KMS-11 (cell line): Measurements from ENCODE around the gene OLAH.
"Not testable (repeated sequence)": the region's sequence is repeated elsewhere in the genome, so short reads cannot be mapped to it uniquely, and the experiment has no call there.

Source experiments
- H2AFZ ChIP-seq: fragments of 200-600 bp; sonication (generic); 2 replicates; pipeline ENCODE4 v1.6.1; 2016; ENCODE audit warnings: antibody characterized with exemption, mixed run types, low read depth
- H3K27ac ChIP-seq: fragments of 200-600 bp; sonication (generic); 2 replicates; pipeline ENCODE4 v1.6.1; 2016; ENCODE audit warnings: mild to moderate bottlenecking, mixed run types
- H3K27me3 ChIP-seq: fragments of 200-600 bp; sonication (generic); 2 replicates; pipeline ENCODE4 v1.6.1; 2017; ENCODE audit warnings: mild to moderate bottlenecking, low read depth, mixed run types, moderate library complexity; ENCODE audit not compliant: insufficient read depth
- H3K36me3 ChIP-seq: fragments of 200-600 bp; sonication (generic); 2 replicates; pipeline ENCODE4 v1.6.1; 2017; ENCODE audit warnings: mild to moderate bottlenecking, mixed run types; ENCODE audit not compliant: insufficient read depth
- H3K4me1 ChIP-seq: fragments of 200-600 bp; sonication (generic); 2 replicates; pipeline ENCODE4 v1.6.1; 2016; ENCODE audit warnings: mild to moderate bottlenecking, low read depth, mixed run types; ENCODE audit not compliant: poor library complexity, severe bottlenecking
- H3K4me2 ChIP-seq: fragments of 200-600 bp; sonication (generic); 2 replicates; pipeline ENCODE4 v1.7.0; 2016; ENCODE audit warnings: mild to moderate bottlenecking, mixed run types
- H3K4me3 ChIP-seq: fragments of 200-600 bp; sonication (generic); IDR thresholded peaks from 2 replicates; pipeline ENCODE4 v1.6.1; 2017; ENCODE audit warnings: low read depth, low read length, mixed read lengths; ENCODE audit not compliant: insufficient read depth
- H3K79me2 ChIP-seq: fragments of 200-600 bp; sonication (generic); 2 replicates; pipeline ENCODE4 v1.6.1; 2016; ENCODE audit warnings: low read depth, mixed run types; ENCODE audit not compliant: insufficient read depth
- H3K9ac ChIP-seq: fragments of 200-600 bp; sonication (generic); 2 replicates; pipeline ENCODE4 v1.6.1; 2016; ENCODE audit warnings: mild to moderate bottlenecking, mixed run types
- H4K20me1 ChIP-seq: fragments of 200-600 bp; sonication (generic); 2 replicates; pipeline ENCODE4 v1.6.1; 2016; ENCODE audit warnings: mild to moderate bottlenecking, mixed run types; ENCODE audit not compliant: insufficient read depth
- TF ChIP-seq, protein P1 (sequence below): fragments of 200-600 bp; sonication (generic); conservative IDR thresholded peaks from 2 replicates; pipeline ENCODE4 v1.6.1; 2017; ENCODE audit warnings: low read depth, mild to moderate bottlenecking, antibody characterized with exemption, low read length, moderate library complexity, mixed read lengths

OLAH gene

GRCh38 chr10:15025040-15025439, 18.7 kb upstream of the OLAH start:
- H3K4me3 ChIP-seq, H2AFZ ChIP-seq, H3K27me3 ChIP-seq: not testable (repeated sequence)

DNA sequence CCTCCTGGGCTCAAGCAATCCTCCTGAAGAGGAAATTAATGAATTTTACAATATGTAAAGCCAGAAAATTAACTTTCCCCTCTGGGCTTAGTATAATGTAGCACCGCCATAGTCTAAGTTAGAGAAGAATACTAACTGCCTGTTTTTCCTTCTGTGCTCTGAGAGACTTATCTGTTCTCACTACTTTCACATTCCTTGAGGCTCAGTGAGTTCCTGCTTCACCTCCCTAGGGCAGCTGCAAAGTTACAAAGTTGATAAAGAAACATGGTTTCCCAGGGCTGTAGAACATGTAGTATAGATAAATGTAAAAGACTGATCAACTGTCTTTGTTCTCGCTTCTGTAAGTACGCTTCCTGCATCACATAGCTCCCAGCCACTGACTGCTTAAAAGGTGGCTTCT, 16.0 kb upstream of the OLAH start:
- TF ChIP-seq, protein P1, sequence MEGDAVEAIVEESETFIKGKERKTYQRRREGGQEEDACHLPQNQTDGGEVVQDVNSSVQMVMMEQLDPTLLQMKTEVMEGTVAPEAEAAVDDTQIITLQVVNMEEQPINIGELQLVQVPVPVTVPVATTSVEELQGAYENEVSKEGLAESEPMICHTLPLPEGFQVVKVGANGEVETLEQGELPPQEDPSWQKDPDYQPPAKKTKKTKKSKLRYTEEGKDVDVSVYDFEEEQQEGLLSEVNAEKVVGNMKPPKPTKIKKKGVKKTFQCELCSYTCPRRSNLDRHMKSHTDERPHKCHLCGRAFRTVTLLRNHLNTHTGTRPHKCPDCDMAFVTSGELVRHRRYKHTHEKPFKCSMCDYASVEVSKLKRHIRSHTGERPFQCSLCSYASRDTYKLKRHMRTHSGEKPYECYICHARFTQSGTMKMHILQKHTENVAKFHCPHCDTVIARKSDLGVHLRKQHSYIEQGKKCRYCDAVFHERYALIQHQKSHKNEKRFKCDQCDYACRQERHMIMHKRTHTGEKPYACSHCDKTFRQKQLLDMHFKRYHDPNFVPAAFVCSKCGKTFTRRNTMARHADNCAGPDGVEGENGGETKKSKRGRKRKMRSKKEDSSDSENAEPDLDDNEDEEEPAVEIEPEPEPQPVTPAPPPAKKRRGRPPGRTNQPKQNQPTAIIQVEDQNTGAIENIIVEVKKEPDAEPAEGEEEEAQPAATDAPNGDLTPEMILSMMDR: no peak
- H3K79me2 ChIP-seq: no peaks in the 10 kb centered on the region

More at GRCh38 chr10:15025040-15025439, 18.7 kb upstream of the OLAH start:
- not testable (repeated sequence) for H3K79me2 ChIP-seq, H3K9ac ChIP-seq, H4K20me1 ChIP-seq, H3K36me3 ChIP-seq, H3K27ac ChIP-seq, H3K4me2 ChIP-seq, H3K4me1 ChIP-seq

GRCh38 chr10:15035385-15036301, 8.1 kb upstream of the OLAH start:
- H3K27me3 ChIP-seq: no peaks in the 10 kb centered on the region
- H3K79me2 ChIP-seq: no peaks in the 10 kb centered on the region
- no peak overlapping the region for H2AFZ ChIP-seq
- H4K20me1 ChIP-seq: no peaks in the 10 kb centered on the region
- H3K27ac ChIP-seq: no peak overlapping the region
- no peak overlapping the region for H3K9ac ChIP-seq
- TF ChIP-seq, protein P1: no peak
- no peaks in the 10 kb centered on the region for H3K4me1 ChIP-seq
- no peak overlapping the region for H3K4me3 ChIP-seq
- no peaks in the 10 kb centered on the region for H3K36me3 ChIP-seq
- H3K4me2 ChIP-seq: no peak overlapping the region

More for the DNA sequence above, 16.0 kb upstream of the OLAH start:
- no peaks in the 10 kb centered on the region for H4K20me1 ChIP-seq
- no peak overlapping the region for H3K4me2 ChIP-seq
- no peak overlapping the region for H2AFZ ChIP-seq
- H3K4me1 ChIP-seq: no peaks in the 10 kb centered on the region
- no peak overlapping the region for H3K27ac ChIP-seq
- no peaks in the 10 kb centered on the region for H3K36me3 ChIP-seq
- no peak overlapping the region for H3K4me3 ChIP-seq
- no peak overlapping the region for H3K9ac ChIP-seq
- no peaks in the 10 kb centered on the region for H3K27me3 ChIP-seq

DNA sequence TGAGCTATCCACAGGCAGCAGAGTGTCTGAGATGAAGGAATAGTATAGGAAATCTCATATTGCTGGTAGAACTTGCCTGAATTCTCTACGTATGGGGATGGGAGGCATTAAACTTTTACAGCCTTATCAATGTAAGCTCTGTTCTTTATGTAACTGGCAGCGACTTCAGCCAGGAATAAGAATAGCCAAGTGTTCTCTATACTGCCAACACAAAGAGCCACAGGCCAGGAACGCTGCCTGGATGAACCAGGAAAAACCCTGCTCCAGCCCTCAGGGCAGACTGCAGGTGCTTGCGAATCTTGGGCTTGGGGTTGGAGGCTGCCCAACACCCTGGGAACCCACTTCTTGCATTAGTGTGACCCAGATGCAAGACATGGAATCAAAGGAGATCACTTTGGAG, 6.1 kb upstream of the OLAH start:
- Histone ChIP-seq H3K9ac (no peak overlapping the region), H4K20me1 (no peaks in the 10 kb centered on the region), H3K4me2 (no peak overlapping the region), H3K79me2 (no peaks in the 10 kb centered on the region), H3K27me3 (no peaks in the 10 kb centered on the region), H3K4me1 (no peaks in the 10 kb centered on the region), H2AFZ (no peak overlapping the region), H3K4me3 (no peak overlapping the region), H3K36me3 (no peaks in the 10 kb centered on the region), H3K27ac (no peak overlapping the region)
- TF ChIP-seq, protein P1: no peak

GRCh38 chr10:15038416-15038815, 5.3 kb upstream of the OLAH start:
- H3K4me1 ChIP-seq: no peaks in the 10 kb centered on the region
- TF ChIP-seq, protein P1: no peak
- H2AFZ ChIP-seq: no peak overlapping the region
- H3K9ac ChIP-seq: no peak overlapping the region
- H3K79me2 ChIP-seq: no peaks in the 10 kb centered on the region
- no peak overlapping the region for H3K27ac ChIP-seq
- H3K36me3 ChIP-seq: no peaks in the 10 kb centered on the region
- H3K4me3 ChIP-seq: no peak overlapping the region
- H3K27me3 ChIP-seq: no peaks in the 10 kb centered on the region
- H3K4me2 ChIP-seq: no peak overlapping the region
- no peaks in the 10 kb centered on the region for H4K20me1 ChIP-seq
